ENCODE data around the gene NOS3.

DNA sequence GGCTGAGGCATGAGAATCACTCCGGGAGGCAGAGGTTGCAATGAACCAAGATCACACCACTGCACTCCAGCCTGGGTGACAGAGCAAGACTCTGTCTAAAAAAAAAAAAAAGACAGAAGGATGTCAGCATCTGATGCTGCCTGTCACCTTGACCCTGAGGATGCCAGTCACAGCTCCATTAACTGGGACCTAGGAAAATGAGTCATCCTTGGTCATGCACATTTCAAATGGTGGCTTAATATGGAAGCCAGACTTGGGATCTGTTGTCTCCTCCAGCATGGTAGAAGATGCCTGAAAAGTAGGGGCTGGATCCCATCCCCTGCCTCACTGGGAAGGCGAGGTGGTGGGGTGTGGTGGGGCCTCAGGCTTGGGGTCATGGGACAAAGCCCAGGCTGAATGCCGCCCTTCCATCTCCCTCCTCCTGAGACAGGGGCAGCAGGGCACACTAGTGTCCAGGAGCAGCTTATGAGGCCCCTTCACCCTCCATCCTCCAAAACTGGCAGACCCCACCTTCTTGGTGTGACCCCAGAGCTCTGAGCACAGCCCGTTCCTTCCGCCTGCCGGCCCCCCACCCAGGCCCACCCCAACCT, 1.3 kb downstream of the NOS3 start:
- TF ChIP-seq CTCF (IDR thresholded peaks at IDR 0.05) (no peak), POLR2A (IDR thresholded peaks at IDR 0.05) (no peak)

Data from thyroid gland (tissue), 4 donors.